Omental fat pad (tissue), 4 donors: ENCODE data around the gene EMILIN3. TPM values are rescaled to one million over a fixed set of nuclear protein-coding genes. Genes with fewer than 3 reads are reported as not detected.

ENCODE experiments used
- ATAC-seq: fragments of 150-250 bp; one replicate; pipeline ENCODE4 v1.9.1; 2016; ENCODE audit warnings: mild to moderate bottlenecking, moderate library complexity; ENCODE audit not compliant: low FRiP score
- DNase-seq: peaks from one replicate; pipeline ENCODE4 v3.0.0-alpha.2; 2019; ENCODE audit warnings: low spot score
- total RNA-seq, 4 donors: library from RNA; depleted of rRNA; stranded (reverse); fragments of >200 nt; gene quantifications; one replicate each; pipeline ENCODE4 v1.1.0, GENCODE V29; 2016
- TF ChIP-seq, protein P1 (sequence below), 3 donors: fragments of 450-650 bp; IDR thresholded peaks; one replicate each; pipeline ENCODE4 v1.5.1; 2016 to 2017; ENCODE audit warnings: antibody characterized with exemption in 3 of 3, mild to moderate bottlenecking in 3 of 3, moderate library complexity in 2 of 3

The EMILIN3 gene
- total RNA-seq, 4 donors from 2014 or later: 0.12 to 0.37 (median 0.13) TPM; not detected in 1

GRCh38 chr20:41347523-41348429 is 18.8 kb downstream of the EMILIN3 start:
- ATAC-seq: no peak
- DNase-seq: no peak
- TF ChIP-seq, protein P1, sequence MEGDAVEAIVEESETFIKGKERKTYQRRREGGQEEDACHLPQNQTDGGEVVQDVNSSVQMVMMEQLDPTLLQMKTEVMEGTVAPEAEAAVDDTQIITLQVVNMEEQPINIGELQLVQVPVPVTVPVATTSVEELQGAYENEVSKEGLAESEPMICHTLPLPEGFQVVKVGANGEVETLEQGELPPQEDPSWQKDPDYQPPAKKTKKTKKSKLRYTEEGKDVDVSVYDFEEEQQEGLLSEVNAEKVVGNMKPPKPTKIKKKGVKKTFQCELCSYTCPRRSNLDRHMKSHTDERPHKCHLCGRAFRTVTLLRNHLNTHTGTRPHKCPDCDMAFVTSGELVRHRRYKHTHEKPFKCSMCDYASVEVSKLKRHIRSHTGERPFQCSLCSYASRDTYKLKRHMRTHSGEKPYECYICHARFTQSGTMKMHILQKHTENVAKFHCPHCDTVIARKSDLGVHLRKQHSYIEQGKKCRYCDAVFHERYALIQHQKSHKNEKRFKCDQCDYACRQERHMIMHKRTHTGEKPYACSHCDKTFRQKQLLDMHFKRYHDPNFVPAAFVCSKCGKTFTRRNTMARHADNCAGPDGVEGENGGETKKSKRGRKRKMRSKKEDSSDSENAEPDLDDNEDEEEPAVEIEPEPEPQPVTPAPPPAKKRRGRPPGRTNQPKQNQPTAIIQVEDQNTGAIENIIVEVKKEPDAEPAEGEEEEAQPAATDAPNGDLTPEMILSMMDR (IDR thresholded peaks at IDR 0.05): no peak

- TF ChIP-seq, protein P1 (IDR thresholded peaks at IDR 0.05): no peak
- no peak for DNase-seq
- no peak for ATAC-seq
Observed at GRCh38 chr20:41345729-41346067, 20.9 kb downstream of the EMILIN3 start.

DNA sequence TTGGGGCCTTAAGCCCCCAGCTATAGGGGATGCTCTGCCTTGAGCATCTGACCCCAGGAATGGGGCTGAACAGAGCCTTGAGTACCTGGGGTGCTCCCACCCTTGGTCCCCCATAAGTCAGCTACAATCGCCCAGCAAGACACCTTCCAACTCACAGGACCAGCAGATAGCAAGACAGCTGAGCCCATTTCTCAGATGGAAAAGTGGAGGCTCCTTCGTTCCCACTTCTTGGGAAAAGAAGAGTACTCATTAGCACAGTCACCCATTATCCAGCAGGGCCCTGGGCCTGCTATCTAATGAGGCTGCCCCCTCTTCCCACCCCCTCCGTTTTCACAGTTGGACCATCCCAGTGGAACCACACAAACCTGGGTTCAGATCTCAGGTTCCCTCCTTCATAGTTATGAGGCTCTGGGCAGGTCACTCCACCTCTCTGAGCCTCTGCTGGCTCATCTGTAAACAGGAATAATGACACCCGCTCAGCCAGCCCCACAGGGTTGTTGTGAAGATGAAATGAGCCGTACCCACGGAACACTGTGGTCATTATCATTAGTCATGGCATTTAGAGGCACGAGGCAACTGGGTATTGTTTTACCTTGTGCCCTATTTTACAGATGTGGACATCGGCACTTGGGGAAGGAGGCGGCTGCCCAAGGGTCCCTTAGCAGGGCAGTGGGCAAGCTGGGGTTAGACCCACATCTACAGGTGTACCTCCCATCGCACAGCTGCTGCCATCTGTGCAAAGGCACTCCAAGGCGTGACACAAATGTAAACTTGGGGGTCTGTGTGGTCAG is 21.5 kb downstream of the EMILIN3 start:
- TF ChIP-seq, protein P1 (IDR thresholded peaks at IDR 0.05): no peak
- DNase-seq (no peak), ATAC-seq (no peak)

DNA sequence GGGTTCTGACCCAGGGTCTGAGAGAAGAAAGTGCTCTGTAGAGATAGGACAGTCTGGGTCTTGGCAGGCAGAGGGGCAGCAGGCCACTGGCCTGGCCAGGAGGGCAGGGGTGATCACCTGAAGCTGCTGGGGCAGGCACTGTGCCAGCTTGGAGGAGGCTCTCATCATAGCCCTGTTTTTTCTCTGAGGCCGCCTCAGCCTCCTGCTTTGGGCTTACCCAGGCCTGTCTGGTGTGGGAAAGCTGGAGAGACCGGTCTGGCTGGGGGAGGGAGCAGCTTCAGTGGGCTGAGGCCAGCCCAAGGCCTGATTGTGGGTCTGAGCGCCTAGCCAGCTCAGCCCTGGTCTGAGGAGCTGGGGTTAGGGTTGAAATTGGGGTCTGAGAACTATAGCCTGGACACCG is 22.1 kb downstream of the EMILIN3 start:
- DNase-seq (no peak), ATAC-seq (no peak)
- TF ChIP-seq, protein P1 (IDR thresholded peaks at IDR 0.05): no peak

DNA sequence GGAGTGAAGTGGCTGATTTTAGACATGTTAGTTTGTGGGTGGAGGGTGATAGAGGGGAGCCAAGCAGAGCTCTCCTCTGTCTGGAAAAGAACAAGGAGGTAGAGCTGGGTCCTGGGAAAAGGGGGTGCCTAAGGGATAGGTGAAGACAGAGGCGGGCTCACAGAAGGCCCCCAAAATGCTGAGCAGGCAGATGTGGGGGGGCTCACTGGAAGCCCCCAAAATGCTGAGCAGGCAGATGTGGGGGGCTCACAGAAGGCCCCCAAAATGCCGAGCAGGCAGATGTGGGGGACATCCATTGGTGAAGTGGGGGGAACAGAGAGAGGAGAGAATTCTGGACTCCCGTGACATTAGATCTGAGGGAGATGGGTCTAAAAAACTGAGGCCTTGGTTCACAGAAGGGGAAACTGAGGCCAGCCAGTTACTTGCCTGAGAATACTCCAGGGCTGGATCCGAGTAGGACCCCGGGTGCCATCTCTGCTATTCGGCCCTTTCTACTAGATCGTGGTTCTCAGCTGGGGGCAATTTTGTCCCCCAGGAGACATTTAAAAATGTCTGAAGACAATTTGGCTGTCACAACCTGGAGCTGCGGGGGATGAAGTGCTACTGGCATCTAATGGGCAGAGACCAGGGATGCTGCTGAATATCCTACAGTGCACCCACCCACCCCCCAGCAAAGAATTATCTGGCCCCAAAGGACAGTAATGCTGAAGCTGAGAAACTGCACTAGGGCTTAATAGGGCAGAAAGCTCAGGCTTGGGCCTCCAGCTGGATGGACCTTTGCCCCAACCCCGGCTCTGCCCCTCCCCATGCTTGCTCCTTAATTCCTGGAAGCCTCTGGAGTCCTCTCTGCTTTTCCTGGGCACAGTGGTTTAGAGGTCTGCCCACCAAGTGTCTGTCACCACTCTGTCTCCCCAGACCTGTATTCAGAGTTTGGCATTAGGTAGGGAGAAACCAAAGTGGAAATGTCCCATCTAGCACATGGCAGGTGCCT is 23.8 kb downstream of the EMILIN3 start:
- ATAC-seq: no peak
- TF ChIP-seq, protein P1 (IDR thresholded peaks at IDR 0.05): no peak
- no peak for DNase-seq

DNA sequence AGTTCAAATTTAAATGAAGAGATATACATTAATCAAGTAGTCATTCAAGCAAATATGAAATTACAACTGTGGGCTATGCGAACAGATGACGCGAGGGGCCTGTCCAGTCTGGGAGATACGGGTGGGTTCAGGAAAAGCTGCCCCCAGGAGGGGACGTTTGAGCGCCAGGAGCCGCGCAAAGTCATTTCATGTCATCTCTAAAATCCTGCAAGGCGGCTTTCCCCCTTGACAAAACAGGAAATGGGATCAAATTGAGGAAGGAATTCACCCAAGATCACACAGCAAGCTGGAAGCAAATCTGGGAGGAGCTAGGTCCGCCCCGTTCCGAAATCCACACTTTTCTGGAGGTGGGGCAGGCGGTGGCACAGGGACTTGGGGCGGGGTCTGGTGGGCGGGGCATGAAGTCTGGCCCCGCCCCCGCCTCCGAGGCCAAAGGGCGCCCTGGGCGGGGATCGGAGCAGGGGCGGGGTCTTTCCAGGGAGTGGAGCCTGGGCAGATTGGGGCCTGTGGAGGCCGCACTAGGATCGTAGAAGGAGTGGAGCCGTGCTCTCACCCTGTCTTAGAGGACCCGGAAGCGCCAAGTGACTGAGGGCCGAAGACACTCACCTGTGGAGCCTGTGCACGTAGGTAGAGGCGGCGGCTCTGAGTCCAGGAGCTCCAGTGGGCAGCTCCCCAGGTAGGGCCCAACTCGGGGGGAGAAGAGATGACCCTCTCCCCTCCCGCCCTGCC is 26.1 kb downstream of the EMILIN3 start, which contains the start of gene LPIN3:
LPIN3 (plus strand) TSS at position 495 of the 729 bp plus-strand sequence. CDS start 4,983 bp downstream, outside the sequence.
- TF ChIP-seq, protein P1 (IDR thresholded peaks at IDR 0.05): no peak
- ATAC-seq (peak; percentile 92), DNase-seq (peak; percentile 72)
